ENCODE results near the gene TPBGL. TPM values are rescaled to one million over a fixed set of nuclear protein-coding genes. Genes with fewer than 3 reads are reported as not detected.

TPBGL gene
- total RNA-seq, 1 donor from 2014 or later, result 7.0 TPM

GRCh38 chr11:75239531-75240290, 863 bp upstream of the TPBGL start:
- Mint-ChIP-seq H3K4me3 (ENCODE audit: unreplicated experiment) (peak overlapping the region; percentile 87), H3K9me3 (ENCODE audit: unreplicated experiment) (no peaks in the 10 kb centered on the region), H3K27ac (ENCODE audit: unreplicated experiment) (no peak overlapping the region), H3K36me3 (ENCODE audit: low read depth, unreplicated experiment) (peaks cover 4% of the 10 kb centered on the region), H3K4me1 (ENCODE audit: unreplicated experiment) (peaks cover 17% of the 10 kb centered on the region), H3K27me3 (ENCODE audit: unreplicated experiment) (peaks cover 23% of the 10 kb centered on the region)
- TF ChIP-seq CTCF (IDR thresholded peaks at IDR 0.05; ENCODE audit: unreplicated experiment), result no peak
- no peak for DNase-seq (ENCODE audit: low spot score)

- Mint-ChIP-seq H3K9me3 (ENCODE audit: unreplicated experiment) (no peaks in the 10 kb centered on the region), H3K4me3 (ENCODE audit: unreplicated experiment) (no peak overlapping the region), H3K27ac (ENCODE audit: unreplicated experiment) (no peak overlapping the region), H3K27me3 (ENCODE audit: unreplicated experiment) (peaks cover 23% of the 10 kb centered on the region), H3K36me3 (ENCODE audit: low read depth, unreplicated experiment) (peaks cover 4% of the 10 kb centered on the region), H3K4me1 (ENCODE audit: unreplicated experiment) (peaks cover 17% of the 10 kb centered on the region)
- peak; percentile 98 for DNase-seq (ENCODE audit: low spot score)
- peak; percentile 99 for TF ChIP-seq CTCF (IDR thresholded peaks at IDR 0.05; ENCODE audit: unreplicated experiment)
Measured at GRCh38 chr11:75241036-75241905, 697 bp downstream of the TPBGL start.

- H3K9me3 Mint-ChIP-seq (ENCODE audit: unreplicated experiment), result no peaks in the 10 kb centered on the region
- H3K27me3 Mint-ChIP-seq (ENCODE audit: unreplicated experiment), result peaks cover 20% of the 10 kb centered on the region
- peak overlapping the region; percentile 88 for H3K4me3 Mint-ChIP-seq (ENCODE audit: unreplicated experiment)
- H3K27ac Mint-ChIP-seq (ENCODE audit: unreplicated experiment), result no peak overlapping the region
- peak; percentile 11 for TF ChIP-seq CTCF (IDR thresholded peaks at IDR 0.05; ENCODE audit: unreplicated experiment)
- no peak for DNase-seq (ENCODE audit: low spot score)
- peaks cover 4% of the 10 kb centered on the region for H3K36me3 Mint-ChIP-seq (ENCODE audit: low read depth, unreplicated experiment)
- H3K4me1 Mint-ChIP-seq (ENCODE audit: unreplicated experiment), result peaks cover 17% of the 10 kb centered on the region
Measured at GRCh38 chr11:75241906-75242644, 1.5 kb downstream of the TPBGL start.

- H3K4me3 Mint-ChIP-seq (ENCODE audit: unreplicated experiment), result peak overlapping the region; percentile 88
- peaks cover 4% of the 10 kb centered on the region for H3K36me3 Mint-ChIP-seq (ENCODE audit: low read depth, unreplicated experiment)
- H3K27me3 Mint-ChIP-seq (ENCODE audit: unreplicated experiment), result peaks cover 21% of the 10 kb centered on the region
- no peak overlapping the region for H3K27ac Mint-ChIP-seq (ENCODE audit: unreplicated experiment)
- H3K9me3 Mint-ChIP-seq (ENCODE audit: unreplicated experiment), result no peaks in the 10 kb centered on the region
- H3K4me1 Mint-ChIP-seq (ENCODE audit: unreplicated experiment), result peaks cover 17% of the 10 kb centered on the region
- no peak for DNase-seq (ENCODE audit: low spot score)
- TF ChIP-seq CTCF (IDR thresholded peaks at IDR 0.05; ENCODE audit: unreplicated experiment), result no peak
Measured at GRCh38 chr11:75242722-75243600, 2.4 kb downstream of the TPBGL start.
